LHCN-M2 (cell line): ENCODE results near the gene ZNF629. TPM values are rescaled to one million over a fixed set of nuclear protein-coding genes. Genes with fewer than 3 reads are reported as not detected.
"Not testable (repeated sequence)": the region's sequence is repeated elsewhere in the genome, so short reads cannot be mapped to it uniquely, and the experiment has no call there.

Source experiments
- DNase-seq: peaks from one replicate; pipeline ENCODE4 v3.0.0-alpha.2; 2012; ENCODE audit warnings: low read depth
- polyA plus RNA-seq: library from polyadenylated mRNA; unstranded; fragments of >200 nt; gene quantifications from one replicate; pipeline ENCODE4 v1.2.1, GENCODE V29; 2012; ENCODE audit warnings: missing spikeins
- total RNA-seq: library from RNA; depleted of rRNA; stranded (reverse); fragments of >200 nt; gene quantifications from 2 replicates; pipeline ENCODE4 v1.2.3, GENCODE V29; 2014; rRNA removed

ZNF629 gene
- 20.8 and 21.0 TPM in 2 replicates for total RNA-seq
- 14.1 TPM for polyA plus RNA-seq

GRCh38 chr16:30786936-30787612, at the start of gene ZNF629:
Gene ZNF629 (minus strand): TSS chr16:30787205. CDS start chr16:30784482, 2,723 bp downstream.
- DNase-seq: peak; percentile 70

GRCh38 chr16:30834130-30834740, 47.2 kb upstream of the ZNF629 start:
- no peak for DNase-seq

GRCh38 chr16:30830072-30830417, 43.0 kb upstream of the ZNF629 start:
- DNase-seq: no peak

- no peak for DNase-seq
Observed at GRCh38 chr16:30829130-30830071, 42.4 kb upstream of the ZNF629 start.

GRCh38 chr16:30821891-30822290, 34.9 kb upstream of the ZNF629 start:
- no peak for DNase-seq

GRCh38 chr16:30821441-30821840, 34.4 kb upstream of the ZNF629 start:
- not testable (repeated sequence) for DNase-seq

- no peak for DNase-seq
Observed at GRCh38 chr16:30820952-30821421, 34.0 kb upstream of the ZNF629 start.

GRCh38 chr16:30816769-30817168, 29.8 kb upstream of the ZNF629 start:
- DNase-seq: no peak

GRCh38 chr16:30813821-30814189, 26.8 kb upstream of the ZNF629 start:
- no peak for DNase-seq

- DNase-seq: not testable (repeated sequence)
Observed at GRCh38 chr16:30809675-30810074, 22.7 kb upstream of the ZNF629 start.

- DNase-seq: not testable (repeated sequence)
Observed at GRCh38 chr16:30808890-30809426, 22.0 kb upstream of the ZNF629 start.

- DNase-seq: no peak
Observed at GRCh38 chr16:30808146-30808545, 21.1 kb upstream of the ZNF629 start.

GRCh38 chr16:30805370-30806169, 18.6 kb upstream of the ZNF629 start:
- DNase-seq: peak; percentile 78

- no peak for DNase-seq
Observed at GRCh38 chr16:30805056-30805369, 18.0 kb upstream of the ZNF629 start.

- DNase-seq: no peak
Observed at GRCh38 chr16:30802936-30803335, 15.9 kb upstream of the ZNF629 start.

GRCh38 chr16:30797670-30798309, 10.8 kb upstream of the ZNF629 start:
- no peak for DNase-seq

GRCh38 chr16:30794634-30795033, 7.6 kb upstream of the ZNF629 start:
- DNase-seq: no peak

GRCh38 chr16:30793508-30794069, 6.6 kb upstream of the ZNF629 start:
- no peak for DNase-seq

- DNase-seq: no peak
Observed at GRCh38 chr16:30787613-30788378, 791 bp upstream of the ZNF629 start.
